Stomach smooth muscle (tissue), 2 donors: ENCODE measurements around the gene SH3RF1.

Source experiments
- H3K27ac ChIP-seq: one replicate; pipeline ENCODE4 v1.7.0; 2013; ENCODE audit warnings: mild to moderate bottlenecking, low read length, inconsistent platforms
- H3K27me3 ChIP-seq, 2 donors: one replicate each; pipeline ENCODE4 v1.7.0; 2013; ENCODE audit warnings: low read length in 2 of 2; ENCODE audit not compliant: insufficient read depth in 2 of 2, control insufficient read depth in 1 of 2
- H3K36me3 ChIP-seq, 2 donors: one replicate each; pipeline ENCODE4 v1.7.0; 2013; ENCODE audit warnings: low read length in 2 of 2; ENCODE audit not compliant: control insufficient read depth in 2 of 2, insufficient read depth in 2 of 2
- H3K4me1 ChIP-seq: one replicate; pipeline ENCODE4 v1.7.0; 2013; ENCODE audit warnings: low read length; ENCODE audit not compliant: control insufficient read depth, insufficient read depth
- H3K4me3 ChIP-seq, 2 donors: one replicate each; pipeline ENCODE4 v1.7.0; 2013; ENCODE audit warnings: low read length in 2 of 2
- H3K9ac ChIP-seq, 2 donors: one replicate each; pipeline ENCODE4 v1.7.0; 2013; ENCODE audit warnings: low read length in 2 of 2, mild to moderate bottlenecking in 1 of 2
- H3K9me3 ChIP-seq, 2 donors: one replicate each; pipeline ENCODE4 v1.7.0; 2013; ENCODE audit warnings: low read length in 2 of 2; ENCODE audit not compliant: control insufficient read depth in 2 of 2
- donor health status: healthy.
- donor health status: Pancreatic carcinoma.

The SH3RF1 gene

DNA sequence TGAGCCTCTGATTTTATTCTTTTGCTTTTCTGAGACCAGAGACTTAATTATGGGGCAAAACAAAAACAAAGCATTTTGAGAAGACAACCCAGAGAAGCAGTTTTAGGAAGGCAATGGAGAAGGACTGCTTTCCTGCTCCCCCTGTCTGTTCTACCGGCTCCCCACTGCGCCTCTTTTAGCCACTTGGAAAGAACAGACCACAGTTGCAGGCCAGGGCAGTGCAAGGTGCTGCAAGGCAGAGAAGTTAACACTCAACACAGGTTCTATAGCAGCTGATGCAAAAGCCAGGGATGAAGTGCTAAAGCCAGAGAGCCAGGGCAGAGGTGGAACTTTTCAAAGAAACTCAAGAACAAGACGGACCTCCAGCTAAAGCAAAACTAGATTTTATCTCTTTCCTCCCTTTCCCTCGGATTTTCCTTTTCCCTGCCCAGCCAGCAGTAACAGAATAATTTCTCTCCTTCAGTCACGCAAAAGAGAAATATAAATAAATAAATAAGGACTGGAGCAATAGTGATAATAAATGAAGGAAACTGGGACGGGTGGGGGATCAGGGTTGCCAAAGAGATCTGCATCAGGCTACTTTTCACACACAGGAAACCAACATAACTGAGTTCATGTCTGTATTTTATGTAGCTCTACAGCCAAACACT, 10.4 kb downstream of the SH3RF1 start:
- H3K9ac ChIP-seq, result no peak overlapping the region

DNA sequence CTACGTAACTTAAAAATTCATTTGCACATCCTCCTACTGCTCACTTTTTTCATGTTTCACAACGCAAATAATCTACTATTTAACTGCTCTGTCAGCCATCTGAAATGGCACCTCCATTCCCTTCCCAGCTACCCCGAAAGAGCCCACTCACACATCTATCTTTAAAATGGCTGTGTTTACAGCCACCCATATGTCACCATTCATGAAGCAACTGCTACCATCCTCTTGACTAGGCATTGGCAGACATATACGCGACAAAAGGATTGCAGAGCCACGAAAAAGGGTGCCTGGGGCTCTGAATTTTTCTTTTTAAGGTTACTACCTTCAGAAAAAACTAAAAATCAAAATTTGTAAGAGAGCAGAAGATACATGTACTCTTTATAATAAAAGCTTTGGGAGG, 11.5 kb downstream of the SH3RF1 start:
- H3K9ac ChIP-seq, result no peak overlapping the region
- H3K27me3 ChIP-seq, result no peaks in the 10 kb centered on the region
- no peak overlapping the region for H3K4me3 ChIP-seq
- no peaks in the 10 kb centered on the region for H3K36me3 ChIP-seq
- no peak overlapping the region for H3K27ac ChIP-seq
- H3K4me1 ChIP-seq, result peaks cover 7% of the 10 kb centered on the region
- H3K9me3 ChIP-seq, result no peaks in the 10 kb centered on the region

More for the DNA sequence above, 10.4 kb downstream of the SH3RF1 start:
- Histone ChIP-seq H3K27me3 (no peaks in the 10 kb centered on the region), H3K4me3 (no peak overlapping the region), H3K4me1 (peaks cover 5% of the 10 kb centered on the region), H3K27ac (no peak overlapping the region), H3K9me3 (no peaks in the 10 kb centered on the region), H3K36me3 (no peaks in the 10 kb centered on the region)

DNA sequence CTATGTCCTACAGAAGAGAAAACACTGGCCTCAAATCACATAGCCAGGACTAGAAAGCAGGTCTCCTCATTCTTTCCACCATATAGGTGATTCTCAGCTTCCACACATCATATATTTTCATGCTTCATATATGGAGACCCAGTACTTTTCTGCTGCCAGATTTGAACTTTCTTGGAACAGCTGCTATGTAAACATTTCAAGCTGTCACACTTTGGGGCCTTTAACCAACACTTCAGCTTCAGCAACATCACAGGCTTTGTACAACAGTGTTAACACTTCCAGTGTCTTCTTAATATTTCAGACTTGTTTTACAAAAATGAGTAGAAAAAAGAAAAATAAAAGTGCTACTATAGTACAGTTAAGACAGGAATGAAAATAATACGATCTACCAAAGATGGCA, 12.6 kb downstream of the SH3RF1 start:
- H3K27me3 ChIP-seq, result no peaks in the 10 kb centered on the region
- H3K9me3 ChIP-seq, result no peaks in the 10 kb centered on the region
- no peak overlapping the region for H3K27ac ChIP-seq
- H3K36me3 ChIP-seq, result no peaks in the 10 kb centered on the region
- peaks cover 10% of the 10 kb centered on the region for H3K4me1 ChIP-seq
- H3K9ac ChIP-seq, result no peak overlapping the region
- no peak overlapping the region for H3K4me3 ChIP-seq

DNA sequence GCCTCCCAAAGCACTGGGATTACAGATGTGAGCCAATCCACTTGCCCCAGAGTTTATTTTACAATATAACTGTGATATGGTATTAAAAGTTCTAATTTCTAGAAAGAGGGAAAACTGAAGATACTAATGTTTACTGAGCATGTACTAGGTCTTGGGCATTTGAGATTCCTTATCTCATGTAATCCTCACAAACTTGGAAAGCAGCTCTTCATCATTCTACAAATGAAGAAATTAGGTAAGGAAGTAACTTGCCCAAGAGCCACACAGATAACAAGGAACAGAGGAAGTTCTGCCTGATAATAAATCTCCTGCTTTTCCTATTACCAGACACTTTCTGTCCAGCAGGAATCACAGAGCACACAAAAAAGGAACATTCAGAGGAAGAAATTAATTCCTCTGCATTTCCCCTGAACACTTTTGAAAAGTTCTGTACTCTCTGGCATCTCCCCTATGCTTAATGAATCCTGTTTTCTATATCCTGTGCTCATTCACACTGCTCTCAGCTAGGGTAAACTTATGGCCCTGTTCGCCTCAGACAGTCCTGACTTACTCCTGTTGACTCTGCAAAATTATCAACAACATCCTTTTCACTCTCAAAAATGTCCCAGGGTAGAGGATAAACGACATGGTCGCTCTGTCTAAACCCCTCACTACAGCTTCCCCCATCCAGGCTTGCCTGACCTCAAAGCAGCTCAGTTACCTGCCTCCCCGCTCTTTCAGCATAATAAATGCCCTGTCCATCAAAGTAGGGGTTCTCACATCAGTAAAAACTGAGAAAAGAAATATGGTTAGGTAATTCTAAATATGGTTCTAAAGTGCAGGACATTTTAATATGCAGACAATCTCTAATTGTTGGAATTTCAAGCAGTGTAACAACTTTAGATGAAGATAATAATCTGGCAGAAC, 13.6 kb downstream of the SH3RF1 start:
- peaks cover 13% of the 10 kb centered on the region for H3K4me1 ChIP-seq

DNA sequence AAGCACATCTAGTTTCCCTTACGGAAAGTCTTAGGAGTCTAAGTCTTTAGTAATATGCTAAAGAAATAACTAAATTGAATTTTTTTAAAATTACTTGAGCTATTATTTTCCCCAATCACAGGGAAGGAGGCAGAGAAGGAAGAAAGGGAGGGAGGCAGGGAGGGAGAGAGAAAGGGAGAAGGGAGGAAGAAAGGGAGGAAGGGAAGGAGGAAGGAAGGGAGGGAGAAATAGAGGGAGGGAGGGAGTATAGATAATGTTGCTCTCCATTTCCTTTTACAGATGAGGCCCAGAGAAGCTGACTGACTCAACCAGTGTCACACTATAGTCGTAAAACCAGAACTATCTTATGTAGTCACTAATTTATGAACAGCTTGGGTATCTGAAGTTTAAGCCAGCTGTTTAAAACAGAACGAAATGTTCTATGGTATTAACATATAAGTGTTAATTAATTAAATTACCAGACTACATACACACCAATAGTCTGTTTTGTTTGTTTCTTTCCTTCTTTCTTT, 14.6 kb downstream of the SH3RF1 start:
- Histone ChIP-seq H3K27me3 (no peaks in the 10 kb centered on the region), H3K36me3 (no peaks in the 10 kb centered on the region), H3K9me3 (no peaks in the 10 kb centered on the region), H3K4me3 (no peak overlapping the region), H3K9ac (no peak overlapping the region), H3K4me1 (peaks cover 13% of the 10 kb centered on the region), H3K27ac (no peak overlapping the region)

More for the DNA sequence above, 13.6 kb downstream of the SH3RF1 start:
- no peak overlapping the region for H3K9ac ChIP-seq
- no peaks in the 10 kb centered on the region for H3K36me3 ChIP-seq
- no peaks in the 10 kb centered on the region for H3K27me3 ChIP-seq
- no peaks in the 10 kb centered on the region for H3K9me3 ChIP-seq
- H3K27ac ChIP-seq, result no peak overlapping the region
- no peak overlapping the region for H3K4me3 ChIP-seq

DNA sequence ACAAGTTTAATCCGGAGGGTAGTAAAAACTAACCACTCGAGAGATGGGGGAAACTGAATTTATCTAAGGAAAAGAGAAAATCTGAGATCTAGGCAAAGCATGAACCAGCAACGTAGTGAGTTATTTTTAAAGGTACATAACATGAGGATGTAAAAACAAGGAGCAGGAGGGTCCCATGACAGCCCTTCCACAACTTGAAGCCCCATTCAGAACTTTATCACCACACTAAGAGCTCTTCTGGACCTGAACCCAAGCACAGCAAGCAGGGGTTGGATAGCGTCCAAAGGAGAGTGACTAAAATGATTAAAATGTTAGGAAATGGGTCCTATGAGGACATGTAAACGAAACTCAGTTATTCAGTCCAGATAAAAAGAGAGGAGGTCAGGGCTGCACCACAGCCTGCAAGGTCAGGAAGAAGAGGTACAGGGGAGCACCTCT, 16.2 kb downstream of the SH3RF1 start:
- no peak overlapping the region for H3K27ac ChIP-seq
- no peaks in the 10 kb centered on the region for H3K36me3 ChIP-seq
- no peaks in the 10 kb centered on the region for H3K9me3 ChIP-seq
- H3K27me3 ChIP-seq, result no peaks in the 10 kb centered on the region
- H3K4me1 ChIP-seq, result peaks cover 13% of the 10 kb centered on the region
- no peak overlapping the region for H3K9ac ChIP-seq
- no peak overlapping the region for H3K4me3 ChIP-seq

DNA sequence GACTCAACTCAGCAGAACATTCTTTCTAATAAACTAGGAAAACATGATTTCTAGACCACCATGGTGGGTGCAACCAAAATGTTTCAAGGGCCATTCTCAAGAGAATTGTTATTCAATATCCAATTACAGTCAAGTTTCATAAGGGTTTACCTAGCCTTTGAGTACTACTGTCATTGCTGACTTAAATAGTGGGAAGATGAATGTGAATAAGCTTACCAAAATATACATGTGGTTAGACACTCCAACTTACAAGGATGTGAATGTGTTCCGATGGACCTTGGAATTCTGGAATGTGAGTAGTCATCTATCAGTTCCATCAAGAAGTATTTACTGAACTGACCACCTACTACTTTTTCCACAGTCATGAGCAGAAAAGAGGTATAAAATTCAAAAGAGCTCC, 16.9 kb downstream of the SH3RF1 start:
- Histone ChIP-seq H3K27me3 (no peaks in the 10 kb centered on the region), H3K4me3 (no peak overlapping the region), H3K9ac (no peak overlapping the region), H3K36me3 (no peaks in the 10 kb centered on the region), H3K4me1 (peaks cover 13% of the 10 kb centered on the region), H3K9me3 (no peaks in the 10 kb centered on the region), H3K27ac (no peak overlapping the region)

DNA sequence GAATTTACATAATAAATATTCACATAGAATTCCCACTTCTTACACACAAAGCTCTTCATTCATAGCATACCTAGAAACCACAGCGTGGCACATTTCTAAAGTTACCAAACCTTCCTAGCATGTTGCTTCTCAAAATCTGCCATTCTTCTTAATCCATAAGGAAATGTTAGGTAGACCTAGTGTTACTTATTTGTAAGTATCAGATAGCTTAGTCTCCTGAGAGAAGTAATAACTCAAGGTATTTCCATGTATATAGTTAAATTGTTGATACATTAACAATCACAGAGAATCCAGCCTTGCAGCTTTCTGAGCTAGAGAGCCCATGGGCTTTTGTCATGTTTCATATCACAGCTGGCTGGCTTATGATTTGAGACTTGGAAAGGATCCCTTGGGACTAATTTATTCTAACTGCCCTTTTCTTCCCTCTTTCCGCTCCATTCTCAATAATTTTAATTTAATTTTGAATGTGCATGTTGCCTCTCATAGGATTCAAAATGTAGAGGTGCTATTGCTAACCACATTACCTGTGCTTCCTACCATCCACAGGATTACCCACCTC, 17.6 kb downstream of the SH3RF1 start:
- Histone ChIP-seq H3K4me1 (peaks cover 13% of the 10 kb centered on the region), H3K27ac (no peak overlapping the region)

DNA sequence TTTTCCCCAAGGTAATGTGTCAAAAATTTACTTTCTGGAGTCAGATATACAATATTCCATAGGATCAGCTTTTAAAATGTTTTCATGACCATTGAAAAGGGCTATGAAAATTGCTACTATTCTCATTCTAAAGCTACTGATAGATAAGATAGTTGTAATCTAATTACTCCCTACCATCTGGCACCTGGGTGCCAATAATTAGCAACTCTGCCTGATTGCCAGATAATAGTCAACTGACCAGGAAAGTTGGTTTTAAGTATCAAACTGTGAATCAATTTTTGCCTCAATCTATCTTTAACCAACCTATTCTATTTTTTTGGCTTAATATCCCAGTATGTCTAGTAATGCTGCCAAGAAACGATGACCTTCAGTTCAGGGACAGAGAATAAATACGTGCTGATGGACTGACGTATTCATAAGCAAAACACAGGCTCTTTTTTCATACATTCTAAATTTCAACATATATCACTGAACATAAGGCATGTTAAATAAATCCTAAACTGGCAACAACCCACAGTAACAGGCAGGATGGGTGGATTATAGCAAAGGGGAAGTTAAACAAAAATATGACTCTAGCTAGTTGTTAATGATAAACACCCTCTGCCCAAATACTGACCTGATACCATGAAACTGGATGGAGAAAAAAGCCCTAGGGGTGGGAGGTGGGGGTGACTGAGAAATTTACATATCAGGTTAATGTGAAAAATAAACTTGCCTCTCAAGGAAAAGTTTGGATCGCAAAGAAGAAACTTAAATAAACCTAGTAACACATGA, 18.2 kb downstream of the SH3RF1 start:
- Histone ChIP-seq H3K27ac (no peak overlapping the region), H3K27me3 (no peaks in the 10 kb centered on the region), H3K9me3 (no peaks in the 10 kb centered on the region), H3K4me3 (peak overlapping the region in 1 of 2 donors; percentile 13), H3K9ac (no peak overlapping the region), H3K4me1 (peaks cover 10% of the 10 kb centered on the region), H3K36me3 (no peaks in the 10 kb centered on the region)

More for the DNA sequence above, 17.6 kb downstream of the SH3RF1 start:
- no peak overlapping the region for H3K9ac ChIP-seq
- H3K27me3 ChIP-seq, result no peaks in the 10 kb centered on the region
- H3K4me3 ChIP-seq, result no peak overlapping the region
- H3K9me3 ChIP-seq, result no peaks in the 10 kb centered on the region
- no peaks in the 10 kb centered on the region for H3K36me3 ChIP-seq
